GM12878 (cell line): Measurements from ENCODE around the gene SLX9. TPM values are rescaled to one million over a fixed set of nuclear protein-coding genes. Genes with fewer than 3 reads are reported as not detected.

Experiments
- ATAC-seq: fragments of 200-7000 bp; cut with Tn5 transposase; 3 replicates; pipeline ENCODE4 v1.9.1; 2020; ENCODE audit warnings: mild to moderate bottlenecking, moderate library complexity
- BruUV-seq: library from RNA; stranded (reverse); fragments of 400-500 nt; replicated peaks from 2 replicates; lab custom pipeline; 2021; lab: Mats Ljungman, UMichigan
- CTCF ChIA-PET: fragments of 300-600 bp; sonication (Branson Sonifier 250); formaldehyde crosslinking; extraction: SDS; loops from one replicate; lab custom pipeline; 2021; ENCODE audit warnings: inconsistent platforms; lab: Yijun Ruan, JAX
- POLR2A ChIA-PET: fragments of 350-600 bp; formaldehyde crosslinking; extraction: SDS; loops from one replicate; lab custom pipeline; 2021; ENCODE audit warnings: inconsistent platforms; lab: Charles Lee
- RAD21 ChIA-PET: fragments of 300-600 bp; sonication (Branson Sonifier 250); formaldehyde crosslinking; loops from one replicate; lab custom pipeline; 2023; ENCODE audit warnings: antibody characterized with exemption; ENCODE audit not compliant: unreplicated experiment; lab: Charles Lee
- SMC1A ChIA-PET: fragments of 300-600 bp; sonication (Branson Sonifier 250); formaldehyde crosslinking; loops from one replicate; lab custom pipeline; 2023; ENCODE audit not compliant: unreplicated experiment, uncharacterized antibody; lab: Charles Lee
- DNase-seq: peaks from one replicate; pipeline ENCODE4 v3.0.0-alpha.2; 2011; ENCODE audit warnings: low read depth, low spot score
- FAIRE-seq: peaks from 3 replicates; lab custom pipeline; 2011; peaks lifted over from hg19 to GRCh38; lab: Jason Lieb, UNC
- H2AFZ ChIP-seq: 2 replicates; pipeline ENCODE4 v1.6.0; 2011; ENCODE audit warnings: low read depth, low read length, control low read depth; ENCODE audit not compliant: control insufficient read depth
- H3K27ac ChIP-seq: 2 replicates; pipeline ENCODE4 v1.5.1; 2011; ENCODE audit warnings: control low read depth; ENCODE audit not compliant: control insufficient read depth, insufficient read depth
- H3K27me3 ChIP-seq, 2 experiments: replicated peaks in 1 of 2; 2 replicates each; pipeline versions ENCODE4 v1.6.0 to v1.6.1; 2011; ENCODE audit warnings: low read length in 1 of 2; ENCODE audit not compliant: control insufficient read depth in 2 of 2, insufficient read depth in 2 of 2
- H3K36me3 ChIP-seq, 2 experiments: 2 replicates each; pipeline ENCODE4 v1.5.1; 2011; ENCODE audit warnings: low read length in 1 of 2; ENCODE audit not compliant: control insufficient read depth in 2 of 2, insufficient read depth in 2 of 2
- H3K4me1 ChIP-seq: 2 replicates; pipeline ENCODE4 v1.6.1; 2011; ENCODE audit warnings: mild to moderate bottlenecking, low read length, moderate library complexity, mixed read lengths; ENCODE audit not compliant: control insufficient read depth, insufficient read depth
- H3K4me2 ChIP-seq: 2 replicates; pipeline ENCODE4 v1.6.0; 2011; ENCODE audit warnings: control low read depth; ENCODE audit not compliant: control insufficient read depth, insufficient read depth
- H3K4me3 ChIP-seq: fragments of 200-600 bp; sonication (generic); 2 replicates; pipeline ENCODE4 v1.5.1; 2016
- H3K79me2 ChIP-seq: 2 replicates; pipeline ENCODE4 v1.6.0; 2011; ENCODE audit warnings: low read length; ENCODE audit not compliant: control insufficient read depth, insufficient read depth
- H3K9ac ChIP-seq: 2 replicates; pipeline ENCODE4 v1.8.0; 2011; ENCODE audit warnings: low read length, control low read depth, mixed read lengths; ENCODE audit not compliant: control insufficient read depth, insufficient read depth
- H3K9me3 ChIP-seq: replicated peaks from 3 replicates; pipeline ENCODE4 v1.5.1; 2011; ENCODE audit warnings: mild to moderate bottlenecking, low read length; ENCODE audit not compliant: control insufficient read depth, insufficient read depth
- H4K20me1 ChIP-seq: 2 replicates; pipeline ENCODE4 v1.6.0; 2011; ENCODE audit not compliant: control insufficient read depth, insufficient read depth
- CEBPB ChIP-seq, 2 experiments: fragments of 150-350 bp in 1 of 2; IDR thresholded peaks; 2 replicates each; pipeline ENCODE4 v1.6.1; 2012 to 2014; ENCODE audit warnings: low read depth in 2 of 2, low read length in 2 of 2, borderline replicate concordance in 1 of 2, inconsistent platforms in 1 of 2
- CREB1 ChIP-seq: IDR thresholded peaks from 2 replicates; pipeline ENCODE4 v1.6.1; 2012; ENCODE audit warnings: low read depth, mild to moderate bottlenecking, inconsistent platforms
- JUNB ChIP-seq: IDR thresholded peaks from 2 replicates; pipeline ENCODE4 v1.6.1; 2016; ENCODE audit warnings: antibody characterized with exemption, mild to moderate bottlenecking
- MAX ChIP-seq: IDR thresholded peaks from 2 replicates; pipeline ENCODE4 v1.6.1; 2012; ENCODE audit warnings: low read depth, low read length, improper control_type of control experiment
- MEF2A ChIP-seq: IDR thresholded peaks from 2 replicates; pipeline ENCODE4 v1.6.1; 2011; ENCODE audit warnings: low read depth, mild to moderate bottlenecking, low read length, moderate library complexity; ENCODE audit not compliant: insufficient read depth
- MTA3 ChIP-seq: IDR thresholded peaks from 2 replicates; pipeline ENCODE4 v1.6.1; 2012; ENCODE audit warnings: low read length, inconsistent platforms, borderline replicate concordance
- POLR2A ChIP-seq: IDR thresholded peaks from 2 replicates; pipeline ENCODE4 v1.6.1; 2011; ENCODE audit warnings: low read depth, mild to moderate bottlenecking, low read length
- PRDM15 ChIP-seq: fragments of 450-650 bp; formaldehyde crosslinking; IDR thresholded peaks from 2 replicates; pipeline ENCODE4 v1.4.0; 2020; ENCODE audit warnings: mild to moderate bottlenecking, moderate library complexity
- RCOR1 ChIP-seq: conservative IDR thresholded peaks from 2 replicates; pipeline ENCODE4 v1.6.1; 2012; ENCODE audit warnings: low read depth, low read length, improper control_type of control experiment
- SMAD1 ChIP-seq: fragments of 450-650 bp; IDR thresholded peaks from 2 replicates; pipeline ENCODE4 v1.6.1; 2018; ENCODE audit warnings: mild to moderate bottlenecking, low read depth; ENCODE audit not compliant: partially characterized antibody
- SUZ12 ChIP-seq: fragments of 200-600 bp; sonication (generic); IDR thresholded peaks from one replicate; pipeline ENCODE4 v1.6.1; 2018; ENCODE audit warnings: antibody characterized with exemption, mild to moderate bottlenecking; ENCODE audit not compliant: unreplicated experiment
- TBL1XR1 ChIP-seq: IDR thresholded peaks from 2 replicates; pipeline ENCODE4 v1.6.1; 2012; ENCODE audit warnings: low read depth, low read length, improper control_type of control experiment
- YY1 ChIP-seq: IDR thresholded peaks from 2 replicates; pipeline ENCODE4 v1.6.1; 2011; ENCODE audit warnings: low read depth, mild to moderate bottlenecking, low read length
- ZBTB33 ChIP-seq: fragments of 450-650 bp; IDR thresholded peaks from 2 replicates; pipeline ENCODE4 v1.6.1; 2017; ENCODE audit warnings: mild to moderate bottlenecking
- WGBS: methylation state at CpG from one replicate; pipeline ENCODE4 v1.1.6; 2016; ENCODE audit warnings: low lambda C conversion rate; ENCODE audit not compliant: insufficient replicate concordance, insufficient coverage; ENCODE audit errors: missing lambda C conversion rate; 5-methylcytosine and 5-hydroxymethylcytosine counted together
- in situ Hi-C: fragments of 300-500 bp; cut with MboI; formaldehyde crosslinking; loops from 9 replicates; pipeline ENCODE4 v1.14.3; 2018; ENCODE audit warnings: mixed read lengths
- intact Hi-C: fragments of 100-400 bp; cut with micrococcal nuclease; formaldehyde crosslinking; loops from one replicate; pipeline ENCODE4 v1.14.2; 2022; ENCODE audit not compliant: unreplicated experiment
- polyA plus RNA-seq, 11 experiments: library from polyadenylated mRNA; depleted of rRNA in 4 of 11; unstranded in 6 of 11; stranded (reverse) in 5 of 11; fragments of >200 nt; fragmentation: Nextera tagmentation in 4 of 11; fragmentation: Illumina TruSeq in 1 of 11; extraction: Ambion mirVana in 4 of 11; extraction: Trizol in 1 of 11; gene quantifications; 1 replicate in 1 of 11; 2 replicates in 10 of 11; pipeline versions ENCODE4 v1.2.1 to v1.2.3, GENCODE V29; 2011 to 2016; ENCODE audit warnings: inconsistent platforms in 2 of 11, missing spikeins in 2 of 11, low read depth in 1 of 11
- total RNA-seq, 4 experiments: library from RNA; depleted of rRNA in 3 of 4; stranded (reverse); fragments of >200 nt in 3 of 4; fragmentation: Illumina TruSeq in 1 of 4; extraction: Trizol in 1 of 4; gene quantifications; 2 replicates each; pipeline versions ENCODE4 v1.2.1 to v1.2.3, GENCODE V29; 2013 to 2021

Gene SLX9
- total and polyA plus RNA-seq, 10 of the 15 experiments (the other 5 are each of a cell fraction or from before 2014, with no cell fraction given): 0.69 to 81.3 (median 33.9) TPM

GRCh38 chr21:44919913-44920693 is 19.7 kb upstream of the SLX9 start:
- BruUV-seq: TSS peak; percentile 60
- DNase-seq (no peak), ATAC-seq (peak; percentile 54), FAIRE-seq (no peak)
- H3K27me3 ChIP-seq: no peaks in the 10 kb centered on the region
- peak overlapping the region; percentile 86 for H3K9ac ChIP-seq
- H3K4me1 ChIP-seq: peaks cover 10% of the 10 kb centered on the region; the same call in 1 of the 2 replicates
- ChIA-PET RAD21 (interaction anchor here (0.9 to 1.5 kb wide), 6 partner anchors 8 to 126 kb away, joined by 4 to 15 read pairs (median 5); no protein-coding TSS in a partner anchor), SMC1A (interaction anchor here (0.8 to 4.1 kb wide), 7 partner anchors 11 to 45 kb away, joined by 3 to 15 read pairs (median 4); no protein-coding TSS in a partner anchor), POLR2A (interaction anchor here (1.5 to 3.4 kb wide), 2 partner anchors 10 to 119 kb away, joined by 3 to 33 read pairs; partner anchors contain the start of gene UBE2G2), CTCF (interaction anchor here (1.0 to 2.7 kb wide), 7 partner anchors 10 to 220 kb away, joined by 3 to 21 read pairs (median 3); partner anchors contain the start of gene PTTG1IP)
- under 1% methylated on average over 27 of the region's 28 CpGs for WGBS
- H3K36me3 ChIP-seq: peaks cover 0 to 7% of the 10 kb centered on the region in 2 experiments; a peak in 3 of 4 replicates
- peak overlapping the region; percentile 37 for H2AFZ ChIP-seq
- intact Hi-C loops: no loop called here
- peak overlapping the region; percentile 94 for H3K4me2 ChIP-seq
- peak overlapping the region; percentile 76 for H3K4me3 ChIP-seq
- H4K20me1 ChIP-seq: no peaks in the 10 kb centered on the region
- in situ Hi-C loops: no loop called here
- H3K9me3 ChIP-seq: no peaks in the 10 kb centered on the region
- H3K27ac ChIP-seq: peak overlapping the region; percentile 78
- peaks cover 33% of the 10 kb centered on the region for H3K79me2 ChIP-seq
- TF ChIP-seq MEF2A: no peak
- no peak for TF ChIP-seq TBL1XR1
- no peak for TF ChIP-seq ZBTB33
- no peak for TF ChIP-seq PRDM15 (CRISPR knock-in tag)
- TF ChIP-seq RCOR1: no peak
- TF ChIP-seq CREB1: no peak
- TF ChIP-seq YY1: no peak
- no peak for TF ChIP-seq SUZ12
- no peak for TF ChIP-seq JUNB
- no peak; the same call in 1 of the 2 replicates for TF ChIP-seq POLR2A
- TF ChIP-seq SMAD1: no peak
- peak; percentile 64; the same call in 1 of the 2 replicates for TF ChIP-seq MAX
- no peak for TF ChIP-seq CEBPB (IDR thresholded peaks at IDR 0.05; ENCODE audit: borderline replicate concordance in 1 of 2, low read depth in 2 of 2, low read length in 2 of 2)
- TF ChIP-seq MTA3: no peak
